Adrenal gland (tissue), 5 donors: ENCODE data around the gene CAMK2A.

Experiments
- CTCF ChIP-seq, 6 experiments: fragments of 450-650 bp in 4 of 6; fragments of 200-600 bp in 2 of 6; sonication (generic) in 1 of 6; IDR thresholded peaks; 1 replicate in 5 of 6; 2 replicates in 1 of 6; pipeline versions ENCODE4 v1.5.1 to v1.8.0; 2016 to 2021; ENCODE audit warnings: antibody characterized with exemption in 6 of 6, mild to moderate bottlenecking in 2 of 6, moderate library complexity in 1 of 6
- POLR2A ChIP-seq, 2 donors: fragments of 450-650 bp; IDR thresholded peaks; one replicate each; pipeline ENCODE4 v1.6.1; 2017; ENCODE audit warnings: antibody characterized with exemption in 2 of 2, mild to moderate bottlenecking in 2 of 2, moderate library complexity in 1 of 2
- donor health status: DM: no; HTN: no; CAD: no.

DNA sequence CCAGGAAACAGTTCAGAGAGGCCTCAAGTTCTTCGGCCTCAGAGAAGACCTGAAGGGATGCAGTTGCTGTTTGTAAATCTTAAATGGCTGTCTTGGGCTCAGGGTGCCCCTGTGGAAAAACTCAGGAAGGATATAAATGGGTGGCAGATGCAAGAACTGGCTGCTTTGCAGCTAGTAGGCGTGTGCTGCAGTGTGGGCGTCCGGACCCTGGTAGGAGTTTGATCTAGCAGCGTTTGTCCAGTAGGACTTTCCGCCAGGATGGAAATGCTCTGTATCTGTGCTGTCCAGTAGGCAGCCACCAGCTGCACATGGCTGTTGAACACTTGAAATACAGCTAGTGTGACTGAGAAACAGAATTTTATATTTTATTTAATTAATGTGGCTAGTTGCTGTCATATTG, 115.3 kb downstream of the CAMK2A start:
- TF ChIP-seq CTCF (IDR thresholded peaks at IDR 0.05) = no peak
- no peak for TF ChIP-seq POLR2A (IDR thresholded peaks at IDR 0.05)
